ENCODE results near the gene MAPK8IP1.
"Not testable (repeated sequence)": the region's sequence is repeated elsewhere in the genome, so short reads cannot be mapped to it uniquely, and the experiment has no call there.

Gene MAPK8IP1

DNA sequence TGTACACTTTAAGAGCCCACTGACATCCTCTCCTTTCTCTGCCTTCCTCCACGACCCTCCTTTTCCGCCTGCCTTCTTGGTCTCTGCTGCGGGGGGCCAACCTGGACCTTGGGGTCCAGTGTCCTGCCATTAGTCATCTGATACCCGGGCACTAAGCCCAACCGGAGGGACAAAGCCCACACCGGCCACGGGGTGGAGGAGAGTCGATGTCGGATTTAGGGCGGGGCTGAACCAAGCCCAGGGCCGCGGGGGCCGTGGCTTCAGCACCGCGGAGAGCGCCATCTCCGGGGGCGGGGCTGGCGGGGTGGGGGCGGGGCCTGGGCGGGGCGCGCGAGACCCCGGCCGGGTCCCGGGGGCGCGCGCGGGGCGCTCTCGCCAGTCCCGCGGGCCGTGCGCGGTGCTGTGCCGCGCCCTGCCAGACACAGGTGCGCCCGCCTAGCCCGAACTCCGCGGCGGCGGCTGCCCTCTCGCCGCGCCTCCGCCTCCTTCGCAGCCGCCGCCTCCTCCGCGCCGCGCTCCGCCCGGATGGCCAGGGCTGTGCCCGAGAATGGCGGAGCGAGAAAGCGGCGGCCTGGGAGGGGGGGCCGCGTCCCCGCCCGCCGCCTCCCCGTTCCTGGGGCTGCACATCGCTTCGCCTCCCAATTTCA is at the start of gene MAPK8IP1:
MAPK8IP1 (plus strand) TSS at position 378 of the 647 bp plus-strand sequence; CDS start at position 548, 170 bp downstream.
- peak; percentile 59 for DNase-seq

- DNase-seq: no peak
Observed at GRCh38 chr11:45839204-45839603, 46.2 kb upstream of the MAPK8IP1 start.

- not testable (repeated sequence) for DNase-seq
Observed at GRCh38 chr11:45840251-45840650, 45.2 kb upstream of the MAPK8IP1 start.

- DNase-seq: peak; percentile 92
Observed at GRCh38 chr11:45843158-45843924, 42.1 kb upstream of the MAPK8IP1 start.

DNA sequence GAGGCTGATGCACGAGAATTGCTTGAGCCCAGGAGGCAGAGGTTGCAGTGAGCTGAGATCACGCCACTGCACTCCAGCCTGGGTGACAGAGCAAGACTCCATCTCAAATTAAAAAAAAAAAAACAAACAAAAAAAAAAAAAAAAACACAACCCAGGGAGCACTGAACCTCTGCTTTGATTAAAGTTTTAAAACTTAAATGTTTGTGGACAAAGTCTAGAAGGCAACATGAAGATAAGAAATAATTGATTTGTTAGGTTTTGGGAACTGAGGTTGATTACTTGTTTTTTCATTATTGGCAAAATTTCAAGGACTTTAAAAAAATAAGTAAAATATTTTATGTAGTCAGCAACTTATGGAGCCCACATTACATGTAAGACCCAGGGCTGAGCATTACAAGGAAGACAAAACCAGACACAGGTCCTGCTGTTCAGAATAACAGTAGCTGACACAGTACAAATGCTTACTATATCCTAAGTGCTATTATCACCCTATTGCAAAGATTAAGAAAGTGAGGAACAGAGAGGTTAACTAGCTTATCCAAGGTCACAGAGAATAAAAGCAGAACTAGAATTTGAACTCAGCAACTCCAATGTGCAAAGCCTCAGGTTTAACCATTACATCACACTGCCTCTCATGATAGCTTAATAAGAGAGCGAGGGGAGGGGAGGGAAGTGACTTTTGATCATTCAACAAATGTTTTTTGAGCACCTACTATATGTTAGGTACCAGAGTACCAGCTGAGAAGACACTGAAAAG is 40.5 kb upstream of the MAPK8IP1 start:
- DNase-seq: no peak

- no peak for DNase-seq
Observed at GRCh38 chr11:45846174-45846675, 39.2 kb upstream of the MAPK8IP1 start.

DNA sequence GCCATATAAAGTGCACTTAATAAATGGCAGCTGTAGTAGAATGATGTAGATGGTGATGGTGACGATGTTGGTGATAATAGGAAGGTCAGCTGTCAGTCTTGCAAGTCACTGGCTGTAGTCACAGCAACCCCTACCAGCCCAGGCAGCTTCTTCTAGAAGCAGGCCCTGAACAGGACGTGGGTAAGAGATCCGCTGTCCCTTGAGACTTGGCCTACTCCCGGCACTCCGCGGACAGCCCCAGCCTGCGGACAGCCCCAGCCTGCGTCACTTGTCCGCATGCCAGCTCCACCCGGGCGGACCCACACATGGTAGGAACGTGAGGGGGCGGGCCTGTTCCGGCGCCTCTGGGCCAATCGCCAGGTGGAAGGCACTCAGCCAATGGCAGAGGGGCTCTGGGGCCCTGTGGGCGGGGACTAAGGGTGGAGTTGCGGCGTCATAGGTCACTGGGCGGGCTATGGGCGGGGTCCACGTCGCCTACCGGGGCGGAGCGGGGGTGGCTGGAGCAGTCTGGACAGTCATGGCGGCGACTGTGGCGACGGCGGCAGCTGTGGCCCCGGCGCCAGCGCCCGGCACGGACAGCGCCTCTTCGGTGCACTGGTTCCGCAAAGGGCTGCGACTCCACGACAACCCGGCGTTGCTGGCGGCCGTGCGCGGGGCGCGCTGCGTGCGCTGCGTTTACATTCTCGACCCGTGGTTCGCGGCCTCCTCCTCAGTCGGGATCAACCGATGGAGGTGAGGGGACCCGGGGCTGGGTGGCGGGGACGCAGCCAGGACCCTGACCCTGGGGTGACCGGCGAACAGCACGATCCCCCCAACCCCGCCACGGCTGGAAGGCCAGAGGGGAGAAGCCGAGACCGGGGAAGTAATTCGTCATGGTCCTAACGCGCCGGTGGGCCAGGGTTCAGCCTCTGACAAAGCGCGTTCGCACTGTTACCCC is 38.2 kb upstream of the MAPK8IP1 start, which contains the start of gene CRY2:
CRY2 (plus strand) TSS at position 502 of the 937 bp plus-strand sequence; CDS start at position 518, 16 bp downstream.
- DNase-seq: peak; percentile 100

- peak; percentile 58 for DNase-seq
Observed at GRCh38 chr11:45847911-45848316, 37.5 kb upstream of the MAPK8IP1 start.

GRCh38 chr11:45848654-45849081 is 36.8 kb upstream of the MAPK8IP1 start:
- DNase-seq: no peak

GRCh38 chr11:45850446-45850845 is 35.0 kb upstream of the MAPK8IP1 start:
- no peak for DNase-seq

- no peak for DNase-seq
Observed at GRCh38 chr11:45851228-45851627, 34.2 kb upstream of the MAPK8IP1 start.

GRCh38 chr11:45852018-45852711 is 33.3 kb upstream of the MAPK8IP1 start:
- no peak for DNase-seq

GRCh38 chr11:45852712-45853101 is 32.7 kb upstream of the MAPK8IP1 start:
- DNase-seq: no peak

DNA sequence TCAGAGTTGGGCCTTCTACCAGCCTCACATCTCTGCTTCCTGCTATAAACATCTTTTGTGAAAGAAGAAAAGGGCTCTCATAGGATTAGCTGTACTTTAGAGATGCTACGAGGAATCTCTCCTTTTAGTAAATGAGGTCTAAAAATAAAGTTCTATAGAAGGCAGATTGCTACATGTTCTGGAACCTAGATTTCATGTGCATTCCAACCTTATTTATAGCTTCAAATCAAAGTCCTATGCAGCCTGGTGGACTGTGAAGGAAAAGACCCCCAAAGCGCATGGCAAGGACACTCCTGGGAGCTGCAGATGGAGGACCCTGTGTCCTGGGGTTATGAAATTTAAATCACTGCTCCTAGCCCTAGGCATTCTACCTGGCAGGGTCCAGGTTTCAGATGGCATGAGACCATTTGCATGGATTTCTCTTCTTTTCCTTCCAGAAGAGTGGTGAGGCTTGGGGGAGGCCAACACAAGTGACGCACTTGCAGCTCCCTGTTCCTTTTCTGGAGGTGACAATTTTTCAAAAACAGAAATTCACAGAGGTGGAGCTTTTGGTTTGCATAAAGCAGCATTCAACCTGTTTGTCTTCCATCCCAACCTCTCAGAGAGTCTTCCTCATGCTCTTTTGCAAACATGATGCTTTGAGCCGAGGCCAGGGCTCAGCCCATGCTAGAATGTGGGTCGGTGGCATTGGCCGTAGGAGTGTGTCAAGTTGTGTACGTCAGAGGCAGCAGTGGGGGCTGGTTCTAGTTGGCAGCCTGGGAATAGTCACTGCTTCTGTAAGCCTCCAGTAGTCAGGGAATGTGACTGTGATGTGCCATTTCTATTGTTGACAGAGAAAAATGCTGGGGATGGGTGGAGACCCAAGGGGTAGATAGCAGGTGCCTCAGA is 31.9 kb upstream of the MAPK8IP1 start:
- no peak for DNase-seq

- no peak for DNase-seq
Observed at GRCh38 chr11:45855308-45855707, 30.1 kb upstream of the MAPK8IP1 start.

DNA sequence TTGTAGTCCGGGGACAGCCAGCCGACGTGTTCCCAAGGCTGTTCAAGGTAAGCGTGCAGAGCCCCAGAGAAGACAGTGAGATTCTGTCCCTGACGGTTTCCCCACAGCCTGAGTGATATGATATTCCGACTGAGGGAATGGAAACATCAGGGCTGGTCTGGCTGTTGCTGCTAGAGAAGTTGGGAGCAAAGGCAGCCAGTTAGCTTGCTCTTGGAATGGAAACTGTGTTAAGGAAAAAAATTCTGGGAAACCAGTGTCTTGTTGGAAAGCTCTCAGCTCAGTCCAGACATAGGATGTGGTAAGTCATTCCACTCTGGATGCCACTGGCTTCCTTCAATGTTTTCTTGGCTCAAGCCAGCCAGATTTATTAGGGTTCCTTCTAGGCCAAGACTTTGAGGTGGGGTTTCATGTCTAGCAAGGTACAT is 29.4 kb upstream of the MAPK8IP1 start:
- no peak for DNase-seq

DNA sequence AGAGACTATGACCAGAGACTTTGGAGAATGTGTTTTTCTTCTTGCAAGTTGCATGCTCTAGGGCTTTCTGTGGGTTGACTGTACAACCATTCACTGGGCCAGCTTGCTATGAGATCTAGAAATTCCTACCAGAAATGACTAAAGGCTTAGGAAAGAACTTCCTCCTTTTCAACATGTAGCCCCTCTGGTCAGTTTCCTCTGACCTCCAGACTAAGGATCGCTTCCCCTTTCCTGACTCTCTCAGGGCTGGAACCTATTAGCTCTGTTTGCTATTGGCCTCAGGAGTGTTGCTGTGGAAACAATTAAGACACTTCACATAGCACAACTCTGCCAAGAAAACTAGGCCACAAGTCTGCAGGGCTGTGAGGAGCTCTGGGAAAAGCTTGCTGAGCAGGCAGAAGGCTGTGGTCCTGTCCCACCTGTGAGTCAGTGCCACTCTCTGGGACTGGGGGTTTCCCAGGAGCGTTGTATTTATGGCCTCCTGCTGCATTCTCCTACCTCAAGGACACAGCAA is 27.4 kb upstream of the MAPK8IP1 start:
- DNase-seq: no peak

- DNase-seq: no peak
Observed at GRCh38 chr11:45858751-45859398, 26.6 kb upstream of the MAPK8IP1 start.

DNA sequence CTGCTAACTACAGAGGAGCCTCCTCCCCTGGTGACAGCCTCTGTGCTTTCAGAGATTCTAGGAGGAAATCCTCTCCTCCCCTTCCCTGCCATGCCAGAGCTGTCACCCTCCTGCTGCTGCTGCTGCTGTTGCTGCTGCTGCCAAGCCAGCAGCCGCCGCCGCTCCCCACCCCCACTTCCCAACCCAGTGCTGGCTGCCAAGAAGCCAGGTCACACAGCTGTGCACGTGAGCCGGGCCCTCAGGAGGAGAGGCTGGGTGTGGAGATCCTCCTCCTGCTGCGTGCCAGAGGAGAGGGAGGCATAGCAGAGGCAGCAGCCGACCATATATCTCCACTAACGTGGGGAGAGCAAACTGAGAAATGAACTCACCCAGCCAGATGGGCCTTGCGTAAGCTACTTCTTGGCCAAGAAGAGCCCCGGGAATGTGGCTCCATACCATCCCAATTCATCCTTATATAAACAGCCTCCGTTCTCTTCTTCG is 25.8 kb upstream of the MAPK8IP1 start:
- no peak for DNase-seq
